Measurements from ENCODE around the gene ITSN2.
"Not testable (repeated sequence)": the region's sequence is repeated elsewhere in the genome, so short reads cannot be mapped to it uniquely, and the experiment has no call there.

GRCh38 chr2:24339098-24339497 lies 21.2 kb downstream of the ITSN2 start:
- not testable (repeated sequence) for TF ChIP-seq CTCF (IDR thresholded peaks at IDR 0.05; ENCODE audit: low read depth, low read length, missing input control); FOXA1 (IDR thresholded peaks at IDR 0.05); TAF1 (conservative IDR thresholded peaks at IDR 0.05); RXRA (IDR thresholded peaks at IDR 0.05)
